GM23248 (cell line): ENCODE measurements around the gene NOTUM. TPM values are rescaled to one million over a fixed set of nuclear protein-coding genes. Genes with fewer than 3 reads are reported as not detected.
A peak's percentile ranks its signal among the peaks of the same experiment; 100 is the strongest.

ENCODE experiments used
- DNase-seq: peaks from one replicate; pipeline ENCODE4 v3.0.0-alpha.2; 2015
- H2AFZ ChIP-seq: fragments of 200-600 bp; sonication (generic); 2 replicates; pipeline ENCODE4 v1.6.1; 2016; ENCODE audit warnings: antibody characterized with exemption
- H3F3A ChIP-seq: fragments of 200-600 bp; sonication (generic); 2 replicates; pipeline ENCODE4 v1.6.1; 2016; ENCODE audit warnings: mild to moderate bottlenecking, antibody characterized with exemption, mixed run types; ENCODE audit not compliant: insufficient read depth
- H3K27ac ChIP-seq: fragments of 200-600 bp; sonication (generic); 2 replicates; pipeline ENCODE4 v1.5.1; 2016; ENCODE audit warnings: mild to moderate bottlenecking
- H3K27me3 ChIP-seq: fragments of 200-600 bp; sonication (generic); replicated peaks from 2 replicates; pipeline ENCODE4 v1.6.1; 2016; ENCODE audit warnings: mild to moderate bottlenecking; ENCODE audit not compliant: insufficient read depth
- H3K36me3 ChIP-seq: fragments of 200-600 bp; sonication (generic); 2 replicates; pipeline ENCODE4 v1.6.1; 2016; ENCODE audit warnings: low read depth, mild to moderate bottlenecking
- H3K4me1 ChIP-seq: fragments of 200-600 bp; sonication (generic); 2 replicates; pipeline ENCODE4 v1.6.1; 2016; ENCODE audit warnings: mild to moderate bottlenecking; ENCODE audit not compliant: insufficient read depth
- H3K4me2 ChIP-seq: fragments of 200-600 bp; sonication (generic); one replicate; pipeline ENCODE4 v1.6.1; 2016; ENCODE audit warnings: mild to moderate bottlenecking; ENCODE audit not compliant: unreplicated experiment
- H3K4me3 ChIP-seq: fragments of 200-600 bp; sonication (generic); 2 replicates; pipeline ENCODE4 v1.5.1; 2016; ENCODE audit warnings: mild to moderate bottlenecking
- H3K79me2 ChIP-seq: fragments of 200-600 bp; sonication (generic); 2 replicates; pipeline ENCODE4 v1.6.1; 2016; ENCODE audit warnings: mild to moderate bottlenecking; ENCODE audit not compliant: insufficient read depth
- H3K9ac ChIP-seq: fragments of 200-600 bp; sonication (generic); 2 replicates; pipeline ENCODE4 v1.6.1; 2016; ENCODE audit warnings: mild to moderate bottlenecking
- H3K9me2 ChIP-seq: fragments of 200-600 bp; sonication (generic); 2 replicates; pipeline ENCODE4 v1.6.1; 2016; ENCODE audit warnings: mixed run types, mild to moderate bottlenecking, moderate library complexity; ENCODE audit not compliant: insufficient read depth
- H3K9me3 ChIP-seq: fragments of 200-600 bp; sonication (generic); one replicate; pipeline ENCODE4 v1.6.1; 2017; ENCODE audit warnings: low read depth
- H4K20me1 ChIP-seq: fragments of 200-600 bp; sonication (generic); 2 replicates; pipeline ENCODE4 v1.6.0; 2016; ENCODE audit not compliant: insufficient read depth
- EZH2 ChIP-seq: fragments of 200-600 bp; sonication (generic); IDR thresholded peaks from 2 replicates; pipeline ENCODE4 v1.6.1; 2018; ENCODE audit warnings: antibody characterized with exemption, mild to moderate bottlenecking; ENCODE audit not compliant: insufficient read depth, poor library complexity, severe bottlenecking
- EZH2phosphoT487 ChIP-seq: fragments of 200-600 bp; sonication (generic); IDR thresholded peaks from 2 replicates; pipeline ENCODE4 v1.6.1; 2018; ENCODE audit warnings: antibody characterized with exemption, moderate library complexity, mild to moderate bottlenecking, low read depth; ENCODE audit not compliant: insufficient read depth
- WGBS, 2 experiments: methylation state at CpG; one replicate each; pipeline ENCODE4 v1.1.6; 2015 to 2017; ENCODE audit warnings: low lambda C conversion rate in 2 of 2, low coverage in 1 of 2; ENCODE audit errors: missing lambda C conversion rate in 2 of 2; 5-methylcytosine and 5-hydroxymethylcytosine counted together
- in situ Hi-C: fragments of 300-500 bp; cut with MboI; formaldehyde crosslinking; loops from 2 replicates; pipeline ENCODE4 v1.15.0; 2020
- polyA plus RNA-seq: library from polyadenylated mRNA; unstranded; fragments of >200 nt; fragmentation: Nextera tagmentation; extraction: Ambion mirVana; gene quantifications from 2 replicates; pipeline ENCODE4 v1.2.1, GENCODE V29; 2016
- total RNA-seq: library from RNA; depleted of rRNA; stranded (reverse); fragments of >200 nt; shearing (Covaris generic); gene quantifications from 2 replicates; pipeline ENCODE4 v1.2.3, GENCODE V29; 2014; rRNA removed

The NOTUM gene
- total and polyA plus RNA-seq, 2 experiments from 2014 or later = not detected

DNA sequence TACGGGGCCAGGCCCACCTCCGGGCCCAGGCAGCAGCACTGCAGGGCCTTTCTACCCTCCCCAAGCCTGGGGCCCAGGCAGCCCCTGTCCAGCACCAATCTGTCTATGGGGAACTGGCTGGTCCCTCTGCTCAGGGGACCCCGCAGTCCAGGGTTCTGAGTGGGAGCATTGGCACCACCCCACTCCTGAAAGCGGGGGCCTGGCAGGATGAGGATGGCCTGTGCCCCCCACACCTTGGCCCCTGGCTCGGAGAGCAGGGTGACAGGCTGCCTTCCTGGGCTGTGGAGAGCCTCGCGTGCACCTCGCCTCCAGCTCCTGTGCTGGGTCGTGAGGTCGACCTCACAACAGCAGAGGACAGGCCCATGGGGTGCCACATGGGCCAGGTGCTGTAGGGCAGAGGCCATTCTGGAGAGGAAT is 57.6 kb downstream of the NOTUM start:
- Histone ChIP-seq H3F3A (peaks cover 18% of the 10 kb centered on the region), H3K4me2 (no peak overlapping the region), H3K9me3 (no peaks in the 10 kb centered on the region), H4K20me1 (no peaks in the 10 kb centered on the region), H3K27ac (no peak overlapping the region), H3K4me1 (peaks cover 8% of the 10 kb centered on the region), H3K36me3 (no peaks in the 10 kb centered on the region), H3K27me3 (no peaks in the 10 kb centered on the region), H3K79me2 (no peaks in the 10 kb centered on the region), H3K9me2 (no peaks in the 10 kb centered on the region), H3K4me3 (no peak overlapping the region), H2AFZ (no peak overlapping the region), H3K9ac (no peak overlapping the region)
- in situ Hi-C loops = no loop called here
- no peak for DNase-seq
- WGBS, 2 experiments = 93 to 97% methylated on average over 10 of the region's 10 CpGs
- no peak for TF ChIP-seq EZH2phosphoT487
- no peak for TF ChIP-seq EZH2

DNA sequence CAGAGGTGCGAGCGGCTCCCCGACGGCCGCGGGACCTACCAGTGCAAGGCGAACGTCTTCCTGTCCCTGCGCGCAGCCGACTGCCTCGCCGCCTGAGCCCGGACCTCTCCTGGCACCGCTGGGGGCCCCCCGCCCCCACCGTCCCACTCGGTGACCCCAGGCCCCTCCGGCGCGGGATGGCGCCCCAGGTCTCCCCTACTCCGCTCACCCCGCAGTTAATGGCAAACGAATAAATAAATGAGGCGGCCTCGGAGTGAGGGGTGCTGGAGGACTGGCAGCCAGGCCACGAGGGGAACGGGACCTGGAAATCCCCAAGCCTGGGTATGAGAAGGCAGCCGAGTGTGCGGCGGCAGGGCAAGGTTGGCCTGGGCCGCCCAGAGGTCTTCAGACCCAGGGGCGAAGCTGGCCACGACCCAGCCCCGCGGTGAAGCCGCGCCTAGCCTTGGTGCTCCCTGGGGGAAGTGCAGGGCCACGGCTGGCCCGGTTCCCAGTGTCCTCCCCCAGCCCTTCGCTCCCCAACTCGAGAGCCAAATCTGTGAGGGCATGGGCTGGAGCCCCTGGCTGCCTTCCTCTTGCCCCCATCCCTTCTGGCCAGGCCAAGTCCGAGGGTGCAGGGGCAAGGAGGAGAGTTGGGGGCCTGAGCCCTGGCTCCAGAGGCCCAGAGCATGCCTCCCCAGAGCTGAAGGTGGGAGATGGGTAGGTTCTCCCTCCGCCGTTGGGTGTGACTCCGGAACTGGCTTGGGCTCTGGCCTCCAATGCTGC is 58.2 kb downstream of the NOTUM start:
- Histone ChIP-seq H3K4me2 (peak overlapping the region; percentile 40), H2AFZ (peak overlapping the region; percentile 54; the same call in 1 of the 2 replicates), H3K27me3 (no peaks in the 10 kb centered on the region), H3K9me2 (no peaks in the 10 kb centered on the region), H3K4me1 (peaks cover 12% of the 10 kb centered on the region), H3K27ac (no peak overlapping the region), H3K79me2 (no peaks in the 10 kb centered on the region), H3K36me3 (no peaks in the 10 kb centered on the region), H4K20me1 (no peaks in the 10 kb centered on the region), H3K4me3 (peak overlapping the region; percentile 62), H3F3A (peaks cover 21% of the 10 kb centered on the region), H3K9ac (peak overlapping the region; percentile 36; the same call in 1 of the 2 replicates), H3K9me3 (no peaks in the 10 kb centered on the region)
- TF ChIP-seq EZH2 (no peak), EZH2phosphoT487 (no peak)
- WGBS, 2 experiments = 67 to 89% methylated on average over 28 to 47 of the region's 47 CpGs
- in situ Hi-C loops = no loop called here
- no peak for DNase-seq

Other genes with a start within 250 kb of the NOTUM start
- 10.9 and 16.9 TPM in 2 replicates for gene SLC25A10, start 248.9 kb downstream of the NOTUM start, total RNA-seq
- 11.0 and 12.5 TPM in 2 replicates for gene SLC25A10, start 248.9 kb downstream of the NOTUM start, polyA plus RNA-seq
- not detected in 2 replicates for gene GCGR, start 157.0 kb downstream of the NOTUM start, total RNA-seq
- not detected in 2 replicates for gene GCGR, start 157.0 kb downstream of the NOTUM start, polyA plus RNA-seq
- gene MCRIP1, start 127.9 kb downstream of the NOTUM start, total RNA-seq = 102 and 135 TPM in 2 replicates
- gene MCRIP1, start 127.9 kb downstream of the NOTUM start, polyA plus RNA-seq = 145 and 147 TPM in 2 replicates
- gene PPP1R27, start 126.1 kb downstream of the NOTUM start, total RNA-seq = not detected in 2 replicates
- gene PPP1R27, start 126.1 kb downstream of the NOTUM start, polyA plus RNA-seq = 0.37 TPM in 1 of 2 replicates, not detected in the other
- gene P4HB, start 100.7 kb downstream of the NOTUM start, total RNA-seq = 3,203 and 4,003 TPM in 2 replicates
- 1,651 and 1,674 TPM in 2 replicates for gene P4HB, start 100.7 kb downstream of the NOTUM start, polyA plus RNA-seq
- gene ARHGDIA, start 89.8 kb downstream of the NOTUM start, total RNA-seq = 193 and 208 TPM in 2 replicates
- 310 and 313 TPM in 2 replicates for gene ARHGDIA, start 89.8 kb downstream of the NOTUM start, polyA plus RNA-seq
- 80.6 and 100 TPM in 2 replicates for gene ALYREF, start 69.6 kb downstream of the NOTUM start, total RNA-seq
- 6.9 and 8.6 TPM in 2 replicates for gene ALYREF, start 69.6 kb downstream of the NOTUM start, polyA plus RNA-seq
- gene ANAPC11, start 69.5 kb downstream of the NOTUM start, total RNA-seq = 175 and 179 TPM in 2 replicates
- gene ANAPC11, start 69.5 kb downstream of the NOTUM start, polyA plus RNA-seq = 428 and 436 TPM in 2 replicates
- 2.4 TPM in 2 replicates for gene NPB, start 58.9 kb downstream of the NOTUM start, total RNA-seq
- gene NPB, start 58.9 kb downstream of the NOTUM start, polyA plus RNA-seq = 1.1 and 1.6 TPM in 2 replicates
- gene PCYT2, start 49.8 kb downstream of the NOTUM start, total RNA-seq = 34.7 and 36.9 TPM in 2 replicates
- gene PCYT2, start 49.8 kb downstream of the NOTUM start, polyA plus RNA-seq = 25.6 and 27.6 TPM in 2 replicates
- gene SIRT7, start 43.0 kb downstream of the NOTUM start, total RNA-seq = 13.1 and 14.5 TPM in 2 replicates
- gene SIRT7, start 43.0 kb downstream of the NOTUM start, polyA plus RNA-seq = 9.3 and 11.4 TPM in 2 replicates
- gene MAFG, start 33.5 kb downstream of the NOTUM start, total RNA-seq = 17.7 and 19.8 TPM in 2 replicates
- gene MAFG, start 33.5 kb downstream of the NOTUM start, polyA plus RNA-seq = 5.0 and 6.4 TPM in 2 replicates
- gene PYCR1, start 23.9 kb downstream of the NOTUM start, total RNA-seq = 229 and 279 TPM in 2 replicates
- gene PYCR1, start 23.9 kb downstream of the NOTUM start, polyA plus RNA-seq = 181 and 197 TPM in 2 replicates
- not detected in 2 replicates for gene MYADML2, start 14.0 kb downstream of the NOTUM start, total RNA-seq
- gene MYADML2, start 14.0 kb downstream of the NOTUM start, polyA plus RNA-seq = 0.14 TPM in 1 of 2 replicates, not detected in the other
- 23.4 and 23.5 TPM in 2 replicates for gene ASPSCR1, start 16.4 kb upstream of the NOTUM start, total RNA-seq
- 20.6 and 22.6 TPM in 2 replicates for gene ASPSCR1, start 16.4 kb upstream of the NOTUM start, polyA plus RNA-seq
- 43.9 and 68.8 TPM in 2 replicates for gene CENPX, start 61.7 kb upstream of the NOTUM start, total RNA-seq
- gene CENPX, start 61.7 kb upstream of the NOTUM start, polyA plus RNA-seq = 65.2 and 68.6 TPM in 2 replicates
- 14.8 and 15.3 TPM in 2 replicates for gene LRRC45, start 62.1 kb upstream of the NOTUM start, total RNA-seq
- gene LRRC45, start 62.1 kb upstream of the NOTUM start, polyA plus RNA-seq = 4.4 and 4.5 TPM in 2 replicates
- 5.4 and 7.9 TPM in 2 replicates for gene RAC3, start 70.5 kb upstream of the NOTUM start, total RNA-seq
- gene RAC3, start 70.5 kb upstream of the NOTUM start, polyA plus RNA-seq = 1.3 and 1.8 TPM in 2 replicates
- 75.8 and 83.5 TPM in 2 replicates for gene DCXR, start 76.5 kb upstream of the NOTUM start, total RNA-seq
- gene DCXR, start 76.5 kb upstream of the NOTUM start, polyA plus RNA-seq = 69.9 and 70.2 TPM in 2 replicates
- gene RFNG, start 90.6 kb upstream of the NOTUM start, total RNA-seq = 59.8 and 61.2 TPM in 2 replicates
- gene RFNG, start 90.6 kb upstream of the NOTUM start, polyA plus RNA-seq = 10.6 and 11.8 TPM in 2 replicates
- 130 and 138 TPM in 2 replicates for gene GPS1, start 90.7 kb upstream of the NOTUM start, total RNA-seq
- 101 and 104 TPM in 2 replicates for gene GPS1, start 90.7 kb upstream of the NOTUM start, polyA plus RNA-seq
- 61.2 and 96.4 TPM in 2 replicates for gene DUS1L, start 104.6 kb upstream of the NOTUM start, total RNA-seq
- gene DUS1L, start 104.6 kb upstream of the NOTUM start, polyA plus RNA-seq = 13.3 and 27.7 TPM in 2 replicates
- 33.8 and 38.2 TPM in 2 replicates for gene FASN, start 137.0 kb upstream of the NOTUM start, total RNA-seq
- 12.7 and 16.3 TPM in 2 replicates for gene FASN, start 137.0 kb upstream of the NOTUM start, polyA plus RNA-seq